K562 (cell line): Measurements from ENCODE around the gene KIAA2012. TPM values are rescaled to one million over a fixed set of nuclear protein-coding genes. Genes with fewer than 3 reads are reported as not detected.

ENCODE experiments used
- ATAC-seq: fragments of 200-7000 bp; cut with Tn5 transposase; 3 replicates; pipeline ENCODE4 v1.9.1; 2020; ENCODE audit warnings: moderate library complexity
- BruUV-seq: library from RNA; stranded (reverse); fragments of 400-500 nt; replicated peaks from 2 replicates; lab custom pipeline; 2021; lab: Mats Ljungman, UMichigan
- CTCF ChIA-PET: fragments of 300-600 bp; formaldehyde crosslinking; extraction: SDS; loops from one replicate; lab custom pipeline; 2021; ENCODE audit warnings: low intra/inter-chr PET ratio; lab: Yijun Ruan, JAX
- POLR2A ChIA-PET: fragments of 300-600, 350-650 bp; sonication (Branson Sonifier 250); formaldehyde crosslinking; extraction: SDS; loops from one replicate; lab custom pipeline; 2021; ENCODE audit warnings: antibody characterized with exemption, inconsistent platforms; lab: Yijun Ruan, JAX
- DNase-seq, 4 experiments: peaks; one replicate each; pipeline versions ENCODE4 v3.0.0 to v3.0.0-alpha.2; 2011 to 2018; ENCODE audit warnings: low spot score in 3 of 4, mixed read lengths in 3 of 4; ENCODE audit errors: extremely low read depth in 1 of 4
- FAIRE-seq: peaks from 2 replicates; lab custom pipeline; 2011; peaks lifted over from hg19 to GRCh38; lab: Jason Lieb, UNC
- H2AFZ ChIP-seq: 2 replicates; pipeline ENCODE4 v1.6.0; 2011; ENCODE audit warnings: low read depth, low read length, control low read depth, inconsistent platforms
- H3K27ac ChIP-seq: fragments of 200-600 bp; 3 replicates; pipeline ENCODE4 v1.8.0; 2011; ENCODE audit warnings: low read depth, mild to moderate bottlenecking, control low read depth, inconsistent platforms, low read length, moderate library complexity, mixed read lengths; ENCODE audit errors: extremely low read depth
- H3K27me3 ChIP-seq, 2 experiments: fragments of 300-600 bp in 1 of 2; 2 replicates in 1 of 2; 3 replicates in 1 of 2; pipeline versions ENCODE4 v1.6.0 to v1.8.0; 2011; ENCODE audit warnings: inconsistent platforms in 2 of 2, low read length in 2 of 2, mild to moderate bottlenecking in 1 of 2, mixed read lengths in 1 of 2, moderate library complexity in 1 of 2; ENCODE audit not compliant: control insufficient read depth in 2 of 2, insufficient read depth in 2 of 2
- H3K36me3 ChIP-seq: fragments of 300-600 bp; 3 replicates; pipeline ENCODE4 v1.8.0; 2011; ENCODE audit warnings: mild to moderate bottlenecking, low read length, inconsistent platforms; ENCODE audit not compliant: control insufficient read depth, insufficient read depth
- H3K4me1 ChIP-seq, 2 experiments: fragments of 200-600 bp in 1 of 2; replicated peaks in 1 of 2; 2 replicates in 1 of 2; 3 replicates in 1 of 2; pipeline versions ENCODE4 v1.5.1 to v1.8.0; 2011; ENCODE audit warnings: inconsistent platforms in 2 of 2, low read length in 2 of 2, mild to moderate bottlenecking in 1 of 2, mixed read lengths in 1 of 2, moderate library complexity in 1 of 2; ENCODE audit not compliant: control insufficient read depth in 2 of 2, insufficient read depth in 2 of 2
- H3K4me2 ChIP-seq: 2 replicates; pipeline ENCODE4 v1.6.1; 2011; ENCODE audit warnings: low read length, control low read depth, inconsistent platforms, mixed read lengths; ENCODE audit not compliant: insufficient read depth
- H3K4me3 ChIP-seq: fragments of 200-600 bp; sonication (generic), shearing (Covaris generic); 2 replicates; pipeline ENCODE4 v1.5.1; 2016; ENCODE audit warnings: control low read depth, inconsistent platforms
- H3K79me2 ChIP-seq: fragments of 200-600 bp; 3 replicates; pipeline ENCODE4 v1.8.0; 2011; ENCODE audit warnings: low read length, inconsistent platforms; ENCODE audit not compliant: control insufficient read depth, insufficient read depth
- H3K9ac ChIP-seq, 2 experiments: 2 replicates each; pipeline versions ENCODE4 v1.6.0 to v1.6.1; 2011; ENCODE audit warnings: low read depth in 2 of 2, low read length in 2 of 2, control low read depth in 1 of 2, inconsistent platforms in 1 of 2, mild to moderate bottlenecking in 1 of 2, mixed read lengths in 1 of 2; ENCODE audit not compliant: insufficient read depth in 1 of 2
- H3K9me1 ChIP-seq: one replicate; pipeline ENCODE4 v1.6.0; 2011; ENCODE audit warnings: inconsistent platforms, mild to moderate bottlenecking, low read length, moderate library complexity; ENCODE audit not compliant: control insufficient read depth, insufficient read depth
- H3K9me3 ChIP-seq: replicated peaks from 2 replicates; pipeline ENCODE4 v1.5.1; 2011; ENCODE audit warnings: low read depth, low read length, inconsistent platforms; ENCODE audit not compliant: control insufficient read depth, insufficient read depth
- H4K20me1 ChIP-seq: replicated peaks from 2 replicates; pipeline ENCODE4 v1.6.1; 2011; ENCODE audit warnings: low read length, inconsistent platforms, mixed read lengths; ENCODE audit not compliant: control insufficient read depth, insufficient read depth
- AFF1 ChIP-seq, 2 experiments: fragments of 450-650 bp; IDR thresholded peaks; 2 replicates each; pipeline ENCODE4 v1.6.1; 2018; ENCODE audit warnings: mild to moderate bottlenecking in 2 of 2, low read depth in 1 of 2; ENCODE audit not compliant: partially characterized antibody in 2 of 2
- JUND ChIP-seq, 2 experiments: IDR thresholded peaks; 2 replicates in 1 of 2; 3 replicates in 1 of 2; pipeline ENCODE4 v1.6.1; 2011; ENCODE audit warnings: borderline replicate concordance in 2 of 2, low read depth in 2 of 2, low read length in 2 of 2, improper control_type of control experiment in 1 of 2, missing biosample characterization in 1 of 2, missing genetic modification characterization in 1 of 2, missing genetic modification reagents in 1 of 2
- MGA ChIP-seq: fragments of 450-650 bp; IDR thresholded peaks from 2 replicates; pipeline ENCODE4 v1.6.1; 2016; ENCODE audit warnings: mild to moderate bottlenecking, moderate library complexity
- PCBP2 ChIP-seq: fragments of 200-400 bp; formaldehyde crosslinking; IDR thresholded peaks from 2 replicates; pipeline ENCODE4 v1.6.1; 2018; ENCODE audit warnings: low read length, low read depth, mild to moderate bottlenecking, moderate library complexity; ENCODE audit not compliant: poor library complexity, severe bottlenecking
- WGBS: fragments of 100-300 bp; shearing (Covaris generic); methylation state at CpG from one replicate; pipeline ENCODE4 v1.1.6; 2016; ENCODE audit warnings: low coverage, mixed read lengths; ENCODE audit not compliant: insufficient coverage; ENCODE audit errors: missing lambda C conversion rate; 5-methylcytosine and 5-hydroxymethylcytosine counted together
- in situ Hi-C: fragments of 300-500 bp; cut with MboI; formaldehyde crosslinking; loops from 4 replicates; pipeline ENCODE4 v1.15.0; 2018; ENCODE audit warnings: inconsistent platforms, mixed read lengths
- intact Hi-C: fragments of 100-400 bp; cut with micrococcal nuclease; formaldehyde crosslinking; loops from 2 replicates; pipeline ENCODE4 v1.14.2; 2022
- polyA plus RNA-seq, 8 experiments: library from polyadenylated mRNA; depleted of rRNA in 4 of 8; stranded (reverse) in 5 of 8; unstranded in 3 of 8; fragments of >200 nt; fragmentation: Nextera tagmentation in 2 of 8; fragmentation: Illumina TruSeq in 1 of 8; extraction: Ambion mirVana in 2 of 8; extraction: Trizol in 1 of 8; gene quantifications; 2 replicates each; pipeline versions ENCODE4 v1.2.1 to v1.2.3, GENCODE V29; 2011 to 2014; ENCODE audit warnings: inconsistent platforms in 1 of 8, missing spikeins in 1 of 8
- total RNA-seq, 7 experiments: library from RNA; depleted of rRNA in 6 of 7; stranded (reverse); fragments of >200 nt in 6 of 7; fragmentation: Illumina TruSeq in 2 of 7; extraction: Trizol in 2 of 7; gene quantifications; 2 replicates each; pipeline versions ENCODE4 v1.2.1 to v1.2.3, GENCODE V29; 2011 to 2021; ENCODE audit warnings: low replicate concordance in 1 of 7

The KIAA2012 gene
- total and polyA plus RNA-seq, 9 of the 15 experiments (the other 6 are each of a cell fraction or from before 2014, with no cell fraction given), result not detected

GRCh38 chr2:202114291-202114690, 41.2 kb downstream of the KIAA2012 start:
- Histone ChIP-seq H3K9me3 (no peaks in the 10 kb centered on the region), H3K4me1 (no peaks in the 10 kb centered on the region; a peak in 1 of 5 replicates), H3K9ac (no peak overlapping the region), H3K36me3 (no peaks in the 10 kb centered on the region), H3K9me1 (no peaks in the 10 kb centered on the region), H3K79me2 (no peaks in the 10 kb centered on the region), H3K4me2 (no peak overlapping the region), H3K4me3 (no peak overlapping the region), H3K27ac (no peak overlapping the region), H3K27me3 (peaks cover 0 to 16% of the 10 kb centered on the region in 2 experiments; a peak in 3 of 5 replicates), H2AFZ (no peak overlapping the region), H4K20me1 (no peaks in the 10 kb centered on the region)
- DNase-seq (no peak), FAIRE-seq (no peak), ATAC-seq (no peak)
- BruUV-seq, result no TSS peak
- in situ Hi-C loops (no loop called here), intact Hi-C loops (no loop called here)
- WGBS, result 0% methylated on average over 1 of the region's 1 CpG
- POLR2A ChIA-PET, result no interaction called here
- CTCF ChIA-PET, result no interaction called here
- TF ChIP-seq MGA (no peak), AFF1 (IDR thresholded peaks at IDR 0.05; ENCODE audit: low read depth in 1 of 2, partially characterized antibody in 2 of 2) (no peak), PCBP2 (no peak), JUND (IDR thresholded peaks at IDR 0.05; ENCODE audit: borderline replicate concordance, low read depth, low read length) (no peak), JUND (tag; IDR thresholded peaks at IDR 0.05; ENCODE audit: borderline replicate concordance, low read depth, low read length) (no peak)
